H1 (cell line): ENCODE measurements around the gene ARHGAP6. TPM values are rescaled to one million over a fixed set of nuclear protein-coding genes. Genes with fewer than 3 reads are reported as not detected.

ENCODE experiments used
- CTCF ChIA-PET: fragments of 300-600 bp; sonication (Branson Sonifier 250); formaldehyde crosslinking; loops from one replicate; lab custom pipeline; 2021; ENCODE audit not compliant: partially characterized antibody; lab: Charles Lee
- POLR2A ChIA-PET: fragments of 300-600 bp; sonication (Branson Sonifier 250); formaldehyde crosslinking; loops from one replicate; lab custom pipeline; 2021; ENCODE audit warnings: inconsistent platforms; ENCODE audit not compliant: partially characterized antibody; lab: Charles Lee
- DNase-seq, 2 experiments: peaks; one replicate each; pipeline versions ENCODE4 v3.0.0 to v3.0.0-alpha.2; 2010 to 2022; ENCODE audit warnings: low spot score in 2 of 2, low read depth in 1 of 2, mixed read lengths in 1 of 2
- FAIRE-seq: peaks from 2 replicates; lab custom pipeline; 2011; peaks lifted over from hg19 to GRCh38; lab: Jason Lieb, UNC
- H2AFZ ChIP-seq: 2 replicates; pipeline ENCODE4 v1.8.1; 2012; ENCODE audit warnings: low read length, inconsistent platforms
- H2AK5ac ChIP-seq: 2 replicates; pipeline ENCODE4 v1.6.1; 2013; ENCODE audit warnings: low read depth, low read length
- H2BK120ac ChIP-seq: replicated peaks from 2 replicates; pipeline ENCODE3; 2013; ENCODE audit warnings: low read depth, low read length, inconsistent platforms
- H2BK12ac ChIP-seq: 2 replicates; pipeline ENCODE4 v1.6.1; 2013; ENCODE audit warnings: low read depth, low read length
- H2BK15ac ChIP-seq: 2 replicates; pipeline ENCODE4 v1.6.1; 2013; ENCODE audit warnings: low read length
- H2BK20ac ChIP-seq: 2 replicates; pipeline ENCODE4 v1.6.1; 2013; ENCODE audit warnings: low read length
- H2BK5ac ChIP-seq: 2 replicates; pipeline ENCODE4 v1.6.1; 2013; ENCODE audit warnings: low read depth, low read length
- H3K14ac ChIP-seq: 2 replicates; pipeline ENCODE4 v1.6.1; 2013; ENCODE audit warnings: inconsistent platforms; ENCODE audit not compliant: insufficient read length
- H3K18ac ChIP-seq: 2 replicates; pipeline ENCODE4 v1.6.1; 2013; ENCODE audit warnings: low read length; ENCODE audit errors: extremely low read depth
- H3K23ac ChIP-seq: 2 replicates; pipeline ENCODE4 v1.6.1; 2013; ENCODE audit warnings: inconsistent platforms; ENCODE audit not compliant: insufficient read length
- H3K23me2 ChIP-seq: 2 replicates; pipeline ENCODE4 v1.6.1; 2013; ENCODE audit warnings: low read depth, low read length
- H3K27ac ChIP-seq: 2 replicates; pipeline ENCODE4 v1.6.1; 2011; ENCODE audit warnings: low read depth, low read length, inconsistent platforms
- H3K27me3 ChIP-seq, 4 experiments: replicated peaks in 1 of 4; 1 replicate in 1 of 4; 2 replicates in 3 of 4; pipeline versions ENCODE4 v1.6.1 to v1.8.1; 2011 to 2013; ENCODE audit warnings: low read length in 3 of 4, mild to moderate bottlenecking in 3 of 4, inconsistent platforms in 2 of 4, mixed read lengths in 2 of 4, moderate library complexity in 1 of 4; ENCODE audit not compliant: control insufficient read depth in 3 of 4, insufficient read depth in 3 of 4; ENCODE audit errors: extremely low read depth in 1 of 4
- H3K36me3 ChIP-seq, 4 experiments: 2 replicates each; pipeline versions ENCODE4 v1.6.1 to v1.8.1; 2011 to 2013; ENCODE audit warnings: mild to moderate bottlenecking in 4 of 4, low read length in 3 of 4, moderate library complexity in 2 of 4, control low read depth in 1 of 4, inconsistent platforms in 1 of 4; ENCODE audit not compliant: insufficient read depth in 4 of 4, control insufficient read depth in 2 of 4
- H3K4ac ChIP-seq: replicated peaks from 2 replicates; pipeline ENCODE3; 2013; ENCODE audit warnings: low read length, low read depth, mixed read lengths, inconsistent platforms; ENCODE audit not compliant: insufficient read length
- H3K4me1 ChIP-seq, 4 experiments: replicated peaks in 1 of 4; 1 replicate in 1 of 4; 2 replicates in 3 of 4; pipeline versions ENCODE4 v1.6.1 to v1.8.1; 2011 to 2013; ENCODE audit warnings: low read length in 3 of 4, inconsistent platforms in 2 of 4, mixed read lengths in 1 of 4; ENCODE audit not compliant: insufficient read depth in 4 of 4, control insufficient read depth in 3 of 4
- H3K4me2 ChIP-seq, 2 experiments: 2 replicates each; pipeline versions ENCODE4 v1.6.1 to v1.8.1; 2011 to 2013; ENCODE audit warnings: low read depth in 2 of 2, low read length in 2 of 2, control low read depth in 1 of 2, inconsistent platforms in 1 of 2, mild to moderate bottlenecking in 1 of 2; ENCODE audit not compliant: insufficient read depth in 1 of 2
- H3K4me3 ChIP-seq, 4 experiments: fragments of 200-600, 300-600 bp in 1 of 4; sonication (generic), shearing (Covaris generic), sonication (Bioruptor Twin) in 1 of 4; 2 replicates each; pipeline versions ENCODE4 v1.5.1 to v1.8.1; 2011 to 2016; ENCODE audit warnings: low read length in 4 of 4, low read depth in 3 of 4, control low read depth in 2 of 4, inconsistent platforms in 2 of 4, mild to moderate bottlenecking in 2 of 4, mixed read lengths in 1 of 4, moderate library complexity in 1 of 4; ENCODE audit not compliant: insufficient read depth in 2 of 4; ENCODE audit errors: extremely low read depth in 1 of 4
- H3K56ac ChIP-seq: replicated peaks from 2 replicates; pipeline ENCODE3; 2013; ENCODE audit warnings: low read depth, mild to moderate bottlenecking, mixed read lengths, low read length, inconsistent platforms; ENCODE audit not compliant: insufficient read length
- H3K79me1 ChIP-seq: 2 replicates; pipeline ENCODE4 v1.6.1; 2013; ENCODE audit warnings: low read depth, low read length, control low read depth
- H3K79me2 ChIP-seq, 2 experiments: 2 replicates each; pipeline versions ENCODE4 v1.6.1 to v1.8.1; 2012 to 2013; ENCODE audit warnings: low read length in 2 of 2, mild to moderate bottlenecking in 2 of 2, inconsistent platforms in 1 of 2; ENCODE audit not compliant: insufficient read depth in 2 of 2, control insufficient read depth in 1 of 2
- H3K9ac ChIP-seq, 4 experiments: replicated peaks in 1 of 4; 1 replicate in 1 of 4; 2 replicates in 3 of 4; pipeline versions ENCODE4 v1.6.1 to v1.8.1; 2011 to 2013; ENCODE audit warnings: low read depth in 3 of 4, low read length in 3 of 4, control low read depth in 2 of 4, mild to moderate bottlenecking in 2 of 4, moderate library complexity in 2 of 4, inconsistent platforms in 1 of 4; ENCODE audit errors: extremely low read depth in 1 of 4
- H3K9me3 ChIP-seq, 2 experiments: 2 replicates each; pipeline versions ENCODE4 v1.6.1 to v1.8.1; 2012 to 2013; ENCODE audit warnings: mild to moderate bottlenecking in 2 of 2, moderate library complexity in 2 of 2, control low read depth in 1 of 2, inconsistent platforms in 1 of 2, low read depth in 1 of 2, low read length in 1 of 2, mixed read lengths in 1 of 2; ENCODE audit not compliant: insufficient read depth in 2 of 2
- H4K20me1 ChIP-seq, 2 experiments: replicated peaks in 1 of 2; 2 replicates each; pipeline versions ENCODE3 to v1.8.1; 2011 to 2013; ENCODE audit warnings: inconsistent platforms in 2 of 2, low read length in 2 of 2, mild to moderate bottlenecking in 1 of 2; ENCODE audit not compliant: insufficient read depth in 2 of 2, control insufficient read depth in 1 of 2
- H4K5ac ChIP-seq: 2 replicates; pipeline ENCODE4 v1.6.1; 2013; ENCODE audit warnings: low read length, low read depth, mixed read lengths, inconsistent platforms; ENCODE audit not compliant: insufficient read length
- H4K8ac ChIP-seq: 2 replicates; pipeline ENCODE4 v1.8.0; 2013; ENCODE audit warnings: mild to moderate bottlenecking, moderate library complexity, low read length, inconsistent platforms; ENCODE audit not compliant: insufficient read depth; ENCODE audit errors: extremely low read depth
- H4K91ac ChIP-seq: replicated peaks from 2 replicates; pipeline ENCODE3; 2013; ENCODE audit warnings: low read length, mixed read lengths, inconsistent platforms; ENCODE audit not compliant: insufficient read length
- CTBP2 ChIP-seq: IDR thresholded peaks from 2 replicates; pipeline ENCODE4 v1.7.0; 2011; ENCODE audit warnings: borderline replicate concordance, mild to moderate bottlenecking, moderate library complexity, mixed read lengths, low read length; ENCODE audit not compliant: insufficient read depth, insufficient read length
- polyA plus RNA-seq, 7 experiments: library from polyadenylated mRNA; depleted of rRNA in 3 of 7; stranded (reverse) in 5 of 7; unstranded in 2 of 7; fragments of >200 nt in 5 of 7; fragments of 200-250 nt in 2 of 7; gene quantifications; 1 replicate in 5 of 7; 2 replicates in 1 of 7; 4 replicates in 1 of 7; pipeline versions ENCODE4 v1.2.1 to v1.2.3, GENCODE V29; 2011 to 2013; ENCODE audit warnings: missing spikeins in 2 of 7, mixed read lengths in 2 of 7
- total RNA-seq: library from RNA; stranded (reverse); fragmentation: NEBNext Ultra II Directional; extraction: Animal tissue kit (Norgen Biotek cat#: 25700); gene quantifications from 2 replicates; pipeline ENCODE4 v1.2.1, GENCODE V29; 2021

Gene ARHGAP6
- total and polyA plus RNA-seq, 2 of the 8 experiments (the other 6 are each of a cell fraction or from before 2014, with no cell fraction given): 0.35 to 0.82 TPM

- no peak overlapping the region for H3K4ac ChIP-seq
- H4K8ac ChIP-seq: no peak overlapping the region
- H3K27ac ChIP-seq: no peak overlapping the region
- no peaks in the 10 kb centered on the region for H4K20me1 ChIP-seq
- H3K14ac ChIP-seq: no peak overlapping the region
- no peak overlapping the region for H2AFZ ChIP-seq
- H3K23me2 ChIP-seq: no peaks in the 10 kb centered on the region
- H3K56ac ChIP-seq: no peak overlapping the region
- TF ChIP-seq CTBP2: no peak
- TF ChIP-seq, all 59 proteins: peak for 0
- Histone ChIP-seq H3K4me3 (no peak overlapping the region), H3K36me3 (no peaks in the 10 kb centered on the region), H4K5ac (no peak overlapping the region), H2AK5ac (no peak overlapping the region), H3K27me3 (no peaks in the 10 kb centered on the region), H2BK5ac (no peak overlapping the region), H3K4me1 (no peaks in the 10 kb centered on the region), H2BK15ac (no peak overlapping the region), H3K9me3 (no peaks in the 10 kb centered on the region), H3K79me1 (no peaks in the 10 kb centered on the region), H3K23ac (no peak overlapping the region), H3K4me2 (no peak overlapping the region), H3K9ac (no peak overlapping the region), H2BK120ac (no peak overlapping the region), H3K18ac (no peak overlapping the region), H3K79me2 (no peaks in the 10 kb centered on the region), H2BK20ac (no peak overlapping the region), H4K91ac (no peak overlapping the region), H2BK12ac (no peak overlapping the region)
- FAIRE-seq (no peak), DNase-seq (no peak)
- POLR2A ChIA-PET: no interaction called here
- CTCF ChIA-PET: interaction anchor here (0.6 to 1.8 kb wide), 2 partner anchors 10 to 195 kb away, joined by 3 to 10 read pairs; no protein-coding TSS in a partner anchor
These were observed 294.6 kb downstream of the ARHGAP6 start for GRCh38 chrX:11371106-11371505.
